ENCODE results near the gene NALCN.

- TF ChIP-seq POLR2A (IDR thresholded peaks at IDR 0.05) (no peak), CTCF (IDR thresholded peaks at IDR 0.05) (no peak), POLR2AphosphoS5 (IDR thresholded peaks at IDR 0.05) (no peak)
Measured at GRCh38 chr13:101262306-101262705, 154.0 kb downstream of the NALCN start.

All from prostate gland (tissue), 2 donors.